Stomach (tissue), 9 donors: ENCODE results near the gene TRAF4. TPM values are rescaled to one million over a fixed set of nuclear protein-coding genes. Genes with fewer than 3 reads are reported as not detected.

Experiments used
- DNase-seq, 2 donors: peaks; one replicate each; pipeline versions ENCODE4 v3.0.0 to v3.0.0-alpha.2; 2013 to 2019
- H3K27ac ChIP-seq, 5 donors: fragments of 200-600 bp in 4 of 5; sonication (generic) in 4 of 5; one replicate each; pipeline ENCODE4 v1.5.1; 2013 to 2019; ENCODE audit warnings: mild to moderate bottlenecking in 1 of 5, moderate library complexity in 1 of 5
- H3K27me3 ChIP-seq, 3 donors: fragments of 200-600 bp; sonication (generic); one replicate each; pipeline ENCODE4 v1.5.1; 2017 to 2019; ENCODE audit warnings: mixed run types in 1 of 3
- H3K36me3 ChIP-seq, 4 donors: fragments of 200-600 bp; sonication (generic); 1 replicate in 3 of 4; 2 replicates in 1 of 4; pipeline ENCODE4 v1.5.1; 2016 to 2019
- H3K4me1 ChIP-seq, 4 donors: fragments of 200-600 bp; sonication (generic); one replicate each; pipeline ENCODE4 v1.5.1; 2016 to 2019
- H3K4me3 ChIP-seq, 4 donors: fragments of 200-600 bp; sonication (generic) in 3 of 4; one replicate each; pipeline ENCODE4 v1.5.1; 2016 to 2019; ENCODE audit warnings: mild to moderate bottlenecking in 1 of 4
- H3K9me3 ChIP-seq, 4 donors: fragments of 200-600 bp; sonication (generic); one replicate each; pipeline ENCODE4 v1.5.1; 2016 to 2019
- EP300 ChIP-seq: sonication (generic); formaldehyde crosslinking; IDR thresholded peaks from one replicate; pipeline ENCODE4 v1.6.1; 2017; ENCODE audit warnings: antibody characterized with exemption
- POLR2A ChIP-seq, 4 donors: fragments of 450-650 bp; IDR thresholded peaks; one replicate each; pipeline ENCODE4 v1.6.1; 2016; ENCODE audit warnings: antibody characterized with exemption in 4 of 4, control low read depth in 2 of 4, mild to moderate bottlenecking in 1 of 4, moderate library complexity in 1 of 4
- POLR2AphosphoS5 ChIP-seq, 3 donors: sonication (generic); formaldehyde crosslinking; IDR thresholded peaks; one replicate each; pipeline ENCODE4 v1.6.1; 2016; ENCODE audit warnings: antibody characterized with exemption in 3 of 3
- WGBS, 5 donors: extraction: QIAGEN DNeasy Blood & Tissue Kit in 3 of 5; methylation state at CpG; one replicate each; pipeline versions ENCODE4 v1.1.5 to v1.1.7; 2013 to 2018; 5-methylcytosine and 5-hydroxymethylcytosine counted together
- intact Hi-C: fragments of 100-400 bp; cut with DNase I; formaldehyde crosslinking; loops from one replicate; pipeline ENCODE4 v1.15.1; 2023; ENCODE audit warnings: low total_unique reads
- polyA plus RNA-seq, 3 donors: library from polyadenylated mRNA; stranded (reverse); fragments of 200-250 nt; gene quantifications; one replicate each; pipeline ENCODE4 v1.2.3, GENCODE V29; 2013
- total RNA-seq, 5 donors: library from RNA; depleted of rRNA; stranded (reverse); fragments of >200 nt; gene quantifications; one replicate each; pipeline versions ENCODE4 v1.1.0 to v1.2.3, GENCODE V29; 2014 to 2016
- TF ChIP-seq, protein P1 (sequence below), 7 experiments: fragments of 450-650 bp in 4 of 7; fragments of 200-600 bp in 3 of 7; sonication (generic) in 3 of 7; IDR thresholded peaks; one replicate each; pipeline ENCODE4 v1.5.1; 2016 to 2019; ENCODE audit warnings: antibody characterized with exemption in 7 of 7, control low read depth in 2 of 7, mild to moderate bottlenecking in 1 of 7
- donor health status: healthy with polysubstance abuse.
- donor health status: Bipolar disorder and iron deficiency.
- donor health status: healthy.

Gene TRAF4
- total and polyA plus RNA-seq, 8 donors: 29.0 to 383 (median 40.0) TPM

GRCh38 chr17:28704219-28704858 is 39.5 kb upstream of the TRAF4 start:
- intact Hi-C loops: no loop called here
- 86 to 94% (median 93%) methylated on average over 11 to 14 of the region's 14 CpGs for WGBS, 5 donors
- H3K4me3 ChIP-seq: no peak overlapping the region

DNA sequence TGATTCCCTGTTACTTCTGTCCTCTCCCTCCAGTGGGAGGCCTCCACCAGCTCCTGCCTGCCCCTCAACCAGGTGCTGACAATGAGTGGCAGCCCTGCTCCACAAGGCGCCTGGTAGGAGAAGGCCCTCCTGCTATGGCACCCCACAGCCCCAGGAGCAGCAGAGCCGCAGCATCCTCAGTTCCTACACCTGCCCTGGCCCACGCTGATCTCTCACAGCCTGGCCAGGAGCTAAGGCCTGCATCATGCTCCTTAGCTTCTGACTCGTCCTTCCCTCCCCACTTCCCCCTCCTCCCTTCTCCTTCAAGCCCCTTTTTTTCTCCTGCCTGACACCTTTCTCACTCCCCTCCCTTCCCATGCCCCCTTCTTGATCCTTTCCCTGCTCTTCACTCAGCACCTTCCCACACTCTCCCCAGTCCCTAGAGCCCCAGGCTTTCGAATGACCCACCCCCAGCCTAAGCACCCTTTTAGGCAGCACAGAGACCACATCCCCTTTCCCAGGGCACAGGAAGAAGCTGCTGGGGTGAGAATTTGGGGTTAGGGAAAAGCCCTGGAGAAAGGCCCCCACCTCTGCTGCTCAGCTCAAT is 38.6 kb upstream of the TRAF4 start:
- H3K4me1 ChIP-seq: peaks cover 0 to 14% (median 3%) of the 10 kb centered on the region in 4 donors
- no peaks in the 10 kb centered on the region for H3K9me3 ChIP-seq
- intact Hi-C loops: no loop called here
- TF ChIP-seq POLR2A (IDR thresholded peaks at IDR 0.05) (no peak), EP300 (no peak), POLR2AphosphoS5 (IDR thresholded peaks at IDR 0.05) (no peak)
- TF ChIP-seq, protein P1, sequence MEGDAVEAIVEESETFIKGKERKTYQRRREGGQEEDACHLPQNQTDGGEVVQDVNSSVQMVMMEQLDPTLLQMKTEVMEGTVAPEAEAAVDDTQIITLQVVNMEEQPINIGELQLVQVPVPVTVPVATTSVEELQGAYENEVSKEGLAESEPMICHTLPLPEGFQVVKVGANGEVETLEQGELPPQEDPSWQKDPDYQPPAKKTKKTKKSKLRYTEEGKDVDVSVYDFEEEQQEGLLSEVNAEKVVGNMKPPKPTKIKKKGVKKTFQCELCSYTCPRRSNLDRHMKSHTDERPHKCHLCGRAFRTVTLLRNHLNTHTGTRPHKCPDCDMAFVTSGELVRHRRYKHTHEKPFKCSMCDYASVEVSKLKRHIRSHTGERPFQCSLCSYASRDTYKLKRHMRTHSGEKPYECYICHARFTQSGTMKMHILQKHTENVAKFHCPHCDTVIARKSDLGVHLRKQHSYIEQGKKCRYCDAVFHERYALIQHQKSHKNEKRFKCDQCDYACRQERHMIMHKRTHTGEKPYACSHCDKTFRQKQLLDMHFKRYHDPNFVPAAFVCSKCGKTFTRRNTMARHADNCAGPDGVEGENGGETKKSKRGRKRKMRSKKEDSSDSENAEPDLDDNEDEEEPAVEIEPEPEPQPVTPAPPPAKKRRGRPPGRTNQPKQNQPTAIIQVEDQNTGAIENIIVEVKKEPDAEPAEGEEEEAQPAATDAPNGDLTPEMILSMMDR (IDR thresholded peaks at IDR 0.05): no peak
- H3K4me3 ChIP-seq: no peak overlapping the region
- H3K36me3 ChIP-seq: peaks cover 34 to 61% (median 57%) of the 10 kb centered on the region in 4 donors
- H3K27me3 ChIP-seq: no peaks in the 10 kb centered on the region
- no peak for DNase-seq
- H3K27ac ChIP-seq: no peak overlapping the region
- WGBS, 5 donors: 78 to 87% (median 83%) methylated on average over 5 of the region's 5 CpGs

More at GRCh38 chr17:28704219-28704858, 39.5 kb upstream of the TRAF4 start:
- DNase-seq: no peak
- TF ChIP-seq POLR2AphosphoS5 (IDR thresholded peaks at IDR 0.05) (no peak), EP300 (no peak), POLR2A (IDR thresholded peaks at IDR 0.05) (no peak)
- TF ChIP-seq, protein P1 (IDR thresholded peaks at IDR 0.05): no peak
- H3K4me1 ChIP-seq: peaks cover 0 to 13% (median 2%) of the 10 kb centered on the region in 4 donors
- H3K9me3 ChIP-seq: no peaks in the 10 kb centered on the region
- H3K27me3 ChIP-seq: no peaks in the 10 kb centered on the region
- peaks cover 42 to 69% (median 65%) of the 10 kb centered on the region in 4 donors for H3K36me3 ChIP-seq
- no peak overlapping the region for H3K27ac ChIP-seq

DNA sequence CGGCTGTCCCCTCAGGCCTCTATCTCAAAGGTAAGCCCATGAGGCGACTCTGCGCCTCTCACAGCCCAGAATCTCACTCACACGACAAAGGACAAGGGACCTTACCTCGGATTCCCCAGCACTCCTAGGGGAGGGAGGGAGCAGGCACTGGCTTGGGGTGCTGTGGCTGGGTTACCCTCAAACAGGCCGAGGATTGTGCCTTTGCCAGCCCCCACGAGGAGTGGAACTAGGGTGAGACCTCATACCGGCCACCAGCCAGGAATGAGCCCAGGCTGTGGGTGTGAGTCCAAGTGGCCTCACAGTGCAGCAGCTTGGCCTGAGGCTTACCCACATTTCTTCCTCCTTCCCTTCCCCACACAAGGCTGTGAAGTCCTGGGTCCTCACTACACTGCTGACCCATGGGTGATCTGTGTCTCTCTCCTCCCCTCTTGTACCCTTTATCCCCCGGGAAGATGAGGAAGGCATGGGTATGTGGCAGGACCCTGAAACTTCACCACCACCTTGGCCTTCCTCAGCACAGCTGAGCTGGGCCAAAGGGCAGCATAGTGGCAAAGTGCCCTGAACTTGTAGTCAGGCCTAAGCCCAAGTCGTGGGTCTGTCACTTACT is 38.0 kb upstream of the TRAF4 start:
- no peaks in the 10 kb centered on the region for H3K9me3 ChIP-seq
- H3K27me3 ChIP-seq: no peaks in the 10 kb centered on the region
- peaks cover 0 to 21% (median 8%) of the 10 kb centered on the region in 4 donors for H3K4me1 ChIP-seq
- intact Hi-C loops: no loop called here
- TF ChIP-seq POLR2AphosphoS5 (IDR thresholded peaks at IDR 0.05) (no peak), EP300 (no peak), POLR2A (IDR thresholded peaks at IDR 0.05) (no peak)
- TF ChIP-seq, protein P1 (IDR thresholded peaks at IDR 0.05): no peak
- DNase-seq: no peak
- H3K4me3 ChIP-seq: no peak overlapping the region
- no peak overlapping the region for H3K27ac ChIP-seq
- peaks cover 27 to 54% (median 50%) of the 10 kb centered on the region in 4 donors for H3K36me3 ChIP-seq
- 61 to 84% (median 69%) methylated on average over 8 to 10 of the region's 10 CpGs for WGBS, 5 donors

DNA sequence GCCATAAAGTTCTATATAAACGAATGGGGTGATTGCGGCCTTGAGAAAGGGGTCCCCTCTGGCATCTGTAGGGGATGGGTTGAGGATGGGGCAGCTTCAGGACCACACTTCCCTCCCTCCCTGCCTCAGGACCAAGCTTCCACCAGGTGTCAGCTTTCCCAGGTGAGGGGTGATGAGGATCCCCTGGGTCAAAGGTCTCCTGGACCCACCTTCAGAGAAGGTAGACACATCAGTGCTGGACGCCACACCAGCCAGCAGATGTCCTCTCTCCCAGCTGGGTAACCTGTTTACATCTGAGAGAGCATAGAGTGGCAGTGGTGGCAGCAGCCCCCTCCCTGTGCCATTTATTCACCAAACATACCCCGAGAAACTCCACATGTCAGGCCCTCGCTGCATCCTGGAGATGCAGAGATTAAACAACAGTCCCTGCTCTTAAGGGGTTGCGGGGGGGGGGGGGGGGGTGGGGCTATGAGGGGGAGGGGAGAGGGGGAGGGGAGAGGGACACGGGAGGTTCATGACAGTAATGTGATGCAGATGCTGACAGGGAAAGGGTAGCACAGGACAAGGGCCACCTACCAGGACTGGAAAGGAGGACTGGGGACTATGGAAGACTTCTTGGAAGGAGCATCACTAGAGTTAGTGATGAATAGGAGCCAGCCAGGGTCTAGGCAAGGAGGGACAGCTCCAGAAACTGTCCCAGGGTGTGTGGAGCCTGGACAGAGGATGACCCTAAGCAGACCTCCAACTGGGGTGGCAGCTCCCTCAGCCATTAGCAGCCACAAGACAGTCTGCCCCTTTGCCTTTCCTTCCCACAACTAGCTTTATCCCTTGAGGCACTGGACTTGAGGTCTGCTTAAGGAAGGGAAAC is 37.1 kb upstream of the TRAF4 start:
- DNase-seq: no peak
- Histone ChIP-seq H3K27ac (no peak overlapping the region), H3K36me3 (peaks cover 19 to 45% (median 41%) of the 10 kb centered on the region in 4 donors), H3K4me3 (no peak overlapping the region), H3K9me3 (no peaks in the 10 kb centered on the region), H3K27me3 (no peaks in the 10 kb centered on the region), H3K4me1 (peaks cover 7 to 27% (median 13%) of the 10 kb centered on the region in 4 donors)
- intact Hi-C loops: no loop called here
- 59 to 66% (median 59%) methylated on average over 4 to 7 of the region's 7 CpGs for WGBS, 5 donors
- TF ChIP-seq, protein P1 (IDR thresholded peaks at IDR 0.05): no peak
- TF ChIP-seq EP300: no peak
- TF ChIP-seq POLR2A (IDR thresholded peaks at IDR 0.05): no peak
